Stimulated activated CD4-positive, alpha-beta T cell treated with anti-CD3 and anti-CD28 coated beads, Interleukin-15, amount 100 ng/mL, for 1 hour (primary cell): ENCODE measurements around the gene MAMDC4.

ENCODE experiments used
- DNase-seq, 2 donors: peaks; one replicate each; pipeline ENCODE4 v3.0.0-alpha.2; 2020; ENCODE audit warnings: low read depth in 1 of 2, low spot score in 1 of 2

Gene MAMDC4

DNA sequence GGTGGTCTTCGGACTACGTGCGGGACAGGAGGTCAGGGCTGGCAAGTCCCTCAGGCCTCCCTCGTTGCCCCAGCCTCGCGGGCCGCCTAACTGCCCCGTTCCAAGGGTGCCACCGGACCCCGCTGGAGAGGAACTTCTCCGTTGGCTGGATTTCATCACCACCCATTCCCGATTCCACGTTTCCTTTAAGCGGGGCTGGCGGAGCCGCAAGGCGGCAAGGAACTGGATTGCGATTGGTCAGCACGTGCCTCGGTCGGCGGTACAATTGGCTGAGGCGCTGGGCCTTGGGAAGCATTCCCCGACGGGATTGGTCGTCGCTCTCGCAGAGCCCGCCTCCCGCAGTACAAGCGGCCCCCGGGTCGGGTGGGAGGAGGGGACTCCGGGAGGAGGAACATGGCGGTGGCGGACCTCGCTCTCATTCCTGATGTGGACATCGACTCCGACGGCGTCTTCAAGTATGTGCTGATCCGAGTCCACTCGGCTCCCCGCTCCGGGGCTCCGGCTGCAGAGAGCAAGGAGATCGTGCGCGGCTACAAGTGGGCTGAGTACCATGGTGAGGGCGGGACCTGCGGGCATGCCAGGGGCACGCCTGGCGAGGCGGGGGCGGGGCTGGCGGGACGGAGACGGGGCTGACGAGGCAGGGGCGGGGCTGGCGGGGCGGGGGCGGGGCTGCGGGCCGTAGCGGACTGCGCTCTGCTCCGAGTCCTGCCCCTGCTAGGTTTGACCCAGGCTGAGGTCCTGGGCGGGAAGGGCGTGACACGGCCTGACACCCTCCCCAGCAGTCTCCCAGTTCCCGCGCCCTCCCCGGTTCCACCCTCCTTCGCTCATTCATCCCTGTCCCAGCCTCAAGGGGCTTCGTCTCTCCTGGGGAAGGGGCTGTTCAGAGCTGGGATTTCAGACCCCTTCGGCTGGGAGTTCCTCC is 2.8 kb upstream of the MAMDC4 start, which contains the start of gene PHPT1:
PHPT1 (plus strand) TSS at position 372 of the 922 bp plus-strand sequence; CDS start at position 394, 22 bp downstream.
- DNase-seq, result peak; percentile 91 to 93

DNA sequence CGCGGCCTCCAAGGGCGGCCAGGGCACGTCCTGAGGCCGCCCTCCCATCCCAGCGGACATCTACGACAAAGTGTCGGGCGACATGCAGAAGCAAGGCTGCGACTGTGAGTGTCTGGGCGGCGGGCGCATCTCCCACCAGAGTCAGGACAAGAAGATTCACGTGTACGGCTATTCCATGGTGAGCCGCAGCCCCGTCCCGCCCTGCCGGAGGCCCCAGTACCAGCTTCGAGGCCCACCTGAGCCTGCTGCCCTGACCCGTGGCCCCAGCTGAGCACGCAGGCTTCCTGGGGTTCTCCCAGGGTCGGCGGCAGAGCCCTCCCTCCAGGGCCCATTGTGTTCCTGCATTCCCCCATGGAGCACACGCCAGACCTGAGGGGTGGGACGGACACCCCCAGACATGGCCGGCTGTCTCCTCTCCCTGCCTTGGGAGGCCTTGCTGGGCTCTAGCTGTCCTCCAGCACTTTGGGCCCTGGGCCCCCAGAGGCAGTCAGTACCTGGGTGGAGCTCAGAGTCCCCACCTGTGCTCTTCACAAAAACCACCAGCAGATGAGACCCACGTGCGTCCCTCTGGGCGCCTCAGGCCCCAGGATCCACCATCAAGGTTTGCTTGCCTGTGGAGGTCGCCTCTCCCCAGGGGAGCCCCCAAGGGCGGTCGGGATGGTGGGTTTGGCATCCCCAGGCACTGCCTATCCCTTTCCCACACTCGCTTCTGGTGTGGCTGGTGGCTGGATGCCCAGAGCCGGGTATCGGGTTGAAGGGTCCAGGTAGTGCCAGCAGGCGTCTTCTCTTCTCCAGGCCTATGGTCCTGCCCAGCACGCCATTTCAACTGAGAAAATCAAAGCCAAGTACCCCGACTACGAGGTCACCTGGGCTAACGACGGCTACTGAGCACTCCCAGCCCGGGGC is 1.9 kb upstream of the MAMDC4 start:
- no peak for DNase-seq

DNA sequence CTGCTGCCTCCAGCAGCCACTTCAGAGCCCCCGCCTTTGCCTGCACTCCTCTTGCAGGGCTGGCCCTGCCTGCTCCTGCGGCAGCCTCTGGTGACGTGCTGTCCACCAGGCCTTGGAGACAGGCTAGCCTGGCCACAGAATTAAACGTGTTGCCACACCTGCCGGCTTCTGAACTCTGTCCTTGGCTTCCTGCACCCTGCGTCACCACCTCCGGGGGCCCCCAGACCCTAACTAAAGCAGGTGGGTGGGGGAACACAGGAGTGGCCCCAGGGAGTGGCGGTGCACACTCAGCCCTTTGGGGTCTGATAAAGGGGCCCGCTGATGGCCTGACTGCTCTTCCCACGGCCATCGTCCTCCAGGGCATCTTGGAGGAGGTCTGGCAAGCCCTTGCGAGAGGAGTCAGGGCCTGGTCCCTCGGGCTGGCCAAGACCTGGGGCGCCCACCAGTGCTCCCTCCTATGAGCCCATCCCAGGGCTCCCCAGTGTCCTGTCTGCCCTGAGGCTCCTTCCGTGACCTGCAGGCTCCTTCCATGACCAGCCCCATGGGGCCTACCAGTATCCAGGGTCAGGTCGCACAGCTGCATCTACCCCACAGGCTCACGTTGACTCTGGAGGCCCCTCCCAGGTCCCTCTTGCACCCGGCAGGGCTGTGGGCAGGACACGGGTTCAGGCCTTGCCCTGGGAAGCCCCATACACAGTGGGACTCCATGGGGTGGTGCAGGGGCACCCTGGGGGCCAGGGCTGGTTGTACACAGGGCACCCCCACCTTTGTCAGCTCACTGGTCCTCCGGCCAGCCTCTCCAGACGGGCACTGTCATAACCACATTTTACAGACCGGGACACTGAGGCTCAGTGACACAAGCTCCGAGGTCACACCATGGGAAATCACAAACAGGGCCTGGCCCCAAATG is 1.0 kb upstream of the MAMDC4 start:
- DNase-seq, result no peak

DNA sequence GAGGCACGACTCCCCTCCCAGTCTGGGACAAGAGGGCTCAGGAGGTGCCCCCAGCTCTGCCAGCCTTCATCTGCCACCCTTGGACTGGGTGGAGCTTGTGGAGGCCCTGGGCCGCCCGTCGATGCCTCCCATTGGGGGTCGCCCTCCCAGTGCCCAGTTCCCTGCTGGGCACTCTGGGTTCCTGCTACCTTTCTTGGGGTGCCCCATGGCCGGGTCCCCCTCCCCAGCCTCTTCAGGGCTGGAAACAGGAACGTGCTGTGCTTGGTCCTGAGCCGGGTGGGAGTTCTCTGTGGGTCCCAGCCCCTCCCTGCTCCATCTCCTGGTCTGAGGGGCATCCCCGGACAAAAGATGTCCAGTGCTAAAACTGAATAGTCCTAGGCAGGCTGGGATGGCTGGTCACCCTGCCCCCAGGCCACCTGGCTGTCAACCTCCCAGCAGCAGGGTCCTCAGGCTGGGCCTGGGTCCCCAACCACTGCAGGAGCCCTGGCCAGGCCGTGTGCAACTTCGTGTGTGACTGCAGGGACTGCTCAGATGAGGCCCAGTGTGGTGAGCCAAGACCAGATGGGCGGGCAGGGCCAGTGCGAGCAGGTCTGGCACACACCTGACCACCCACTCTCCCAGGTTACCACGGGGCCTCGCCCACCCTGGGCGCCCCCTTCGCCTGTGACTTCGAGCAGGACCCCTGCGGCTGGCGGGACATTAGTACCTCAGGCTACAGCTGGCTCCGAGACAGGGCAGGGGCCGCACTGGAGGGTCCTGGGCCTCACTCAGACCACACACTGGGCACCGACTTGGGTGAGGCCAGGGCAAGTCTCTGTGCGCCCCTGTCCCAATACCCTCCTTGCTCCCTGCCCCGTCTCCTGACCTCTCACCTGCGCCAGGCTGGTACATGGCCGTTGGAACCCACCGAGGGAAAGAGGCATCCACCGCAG is 784 bp downstream of the MAMDC4 start:
- DNase-seq, result no peak

DNA sequence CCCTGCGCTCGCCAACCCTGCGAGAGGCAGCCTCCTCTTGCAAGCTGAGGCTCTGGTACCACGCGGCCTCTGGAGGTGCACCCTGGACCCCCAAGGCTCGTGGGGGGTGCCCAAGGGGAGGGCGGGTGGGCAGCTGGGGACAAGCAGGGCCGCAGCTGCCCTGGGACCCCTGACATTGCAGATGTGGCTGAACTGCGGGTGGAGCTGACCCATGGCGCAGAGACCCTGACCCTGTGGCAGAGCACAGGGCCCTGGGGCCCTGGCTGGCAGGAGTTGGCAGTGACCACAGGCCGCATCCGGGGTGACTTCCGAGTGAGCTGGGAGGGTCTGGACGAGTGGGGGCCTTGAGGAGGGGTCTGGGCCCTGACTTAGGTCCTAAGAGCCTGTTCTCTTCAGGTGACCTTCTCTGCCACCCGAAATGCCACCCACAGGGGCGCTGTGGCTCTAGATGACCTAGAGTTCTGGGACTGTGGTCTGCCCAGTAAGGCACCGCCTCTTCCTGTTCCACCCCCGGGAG is 1.5 kb downstream of the MAMDC4 start:
- no peak for DNase-seq

DNA sequence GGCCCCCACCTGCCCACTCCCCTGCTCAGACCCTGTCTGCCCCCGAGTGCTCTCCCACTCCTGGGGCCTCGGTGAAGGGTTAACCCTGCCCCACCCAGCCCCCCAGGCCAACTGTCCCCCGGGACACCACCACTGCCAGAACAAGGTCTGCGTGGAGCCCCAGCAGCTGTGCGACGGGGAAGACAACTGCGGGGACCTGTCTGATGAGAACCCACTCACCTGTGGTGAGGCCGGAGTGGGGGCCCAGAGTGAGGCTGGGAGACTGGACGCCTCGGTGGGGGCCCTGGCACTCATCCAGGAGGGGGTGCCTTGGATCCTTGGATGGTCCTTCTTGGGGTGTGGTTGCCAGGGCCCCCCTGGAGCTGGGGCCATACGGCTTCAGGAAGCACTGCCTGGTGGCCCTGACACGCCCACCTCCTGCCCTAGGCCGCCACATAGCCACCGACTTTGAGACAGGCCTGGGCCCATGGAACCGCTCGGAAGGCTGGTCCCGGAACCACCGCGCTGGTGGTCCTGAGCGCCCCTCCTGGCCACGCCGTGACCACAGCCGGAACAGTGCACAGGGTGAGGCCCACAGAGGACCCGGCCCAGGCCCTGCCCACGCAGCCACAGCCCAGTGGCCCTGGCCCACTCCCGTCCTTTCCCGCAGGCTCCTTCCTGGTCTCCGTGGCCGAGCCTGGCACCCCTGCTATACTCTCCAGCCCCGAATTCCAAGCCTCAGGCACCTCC is 2.1 kb downstream of the MAMDC4 start:
- DNase-seq, result no peak

DNA sequence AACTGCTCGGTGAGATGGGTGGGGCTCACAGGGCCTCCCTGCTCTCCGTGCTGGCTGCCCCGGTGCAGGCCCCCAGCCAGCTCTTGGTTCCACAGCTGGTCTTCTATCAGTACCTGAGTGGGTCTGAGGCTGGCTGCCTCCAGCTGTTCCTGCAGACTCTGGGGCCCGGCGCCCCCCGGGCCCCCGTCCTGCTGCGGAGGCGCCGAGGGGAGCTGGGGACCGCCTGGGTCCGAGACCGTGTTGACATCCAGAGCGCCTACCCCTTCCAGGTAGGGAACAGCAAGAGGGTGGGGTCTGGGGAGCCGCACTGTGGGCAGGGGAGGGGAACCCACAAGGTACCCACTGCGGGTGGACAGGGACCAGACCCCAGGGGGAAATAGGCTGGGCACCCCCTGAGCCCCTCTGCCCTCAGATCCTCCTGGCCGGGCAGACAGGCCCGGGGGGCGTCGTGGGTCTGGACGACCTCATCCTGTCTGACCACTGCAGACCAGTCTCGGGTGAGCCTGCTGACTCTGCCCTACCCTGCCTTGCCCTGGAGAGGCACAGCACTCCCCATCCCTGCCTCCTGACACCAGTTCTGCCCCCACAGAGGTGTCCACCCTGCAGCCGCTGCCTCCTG is 2.8 kb downstream of the MAMDC4 start:
- DNase-seq, result no peak

DNA sequence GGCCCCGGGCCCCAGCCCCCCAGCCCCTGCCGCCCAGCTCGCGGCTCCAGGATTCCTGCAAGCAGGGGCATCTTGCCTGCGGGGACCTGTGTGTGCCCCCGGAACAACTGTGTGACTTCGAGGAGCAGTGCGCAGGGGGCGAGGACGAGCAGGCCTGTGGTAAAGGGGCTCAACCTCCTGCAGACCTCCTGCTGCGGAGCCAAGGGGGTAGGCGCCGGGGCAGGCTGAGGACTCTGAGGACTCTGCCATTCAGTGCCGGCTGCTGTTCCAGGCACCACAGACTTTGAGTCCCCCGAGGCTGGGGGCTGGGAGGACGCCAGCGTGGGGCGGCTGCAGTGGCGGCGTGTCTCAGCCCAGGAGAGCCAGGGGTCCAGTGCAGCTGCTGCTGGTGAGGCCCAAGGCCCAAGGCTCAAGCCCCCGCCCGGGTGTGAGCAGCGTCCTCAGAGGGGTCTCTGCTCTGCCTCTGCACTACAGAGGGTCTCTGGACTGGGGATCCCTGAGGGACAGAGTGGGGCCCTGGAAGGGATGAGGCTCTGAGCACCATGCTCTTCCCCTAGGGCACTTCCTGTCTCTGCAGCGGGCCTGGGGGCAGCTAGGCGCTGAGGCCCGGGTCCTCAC is 3.4 kb downstream of the MAMDC4 start:
- DNase-seq, result no peak

DNA sequence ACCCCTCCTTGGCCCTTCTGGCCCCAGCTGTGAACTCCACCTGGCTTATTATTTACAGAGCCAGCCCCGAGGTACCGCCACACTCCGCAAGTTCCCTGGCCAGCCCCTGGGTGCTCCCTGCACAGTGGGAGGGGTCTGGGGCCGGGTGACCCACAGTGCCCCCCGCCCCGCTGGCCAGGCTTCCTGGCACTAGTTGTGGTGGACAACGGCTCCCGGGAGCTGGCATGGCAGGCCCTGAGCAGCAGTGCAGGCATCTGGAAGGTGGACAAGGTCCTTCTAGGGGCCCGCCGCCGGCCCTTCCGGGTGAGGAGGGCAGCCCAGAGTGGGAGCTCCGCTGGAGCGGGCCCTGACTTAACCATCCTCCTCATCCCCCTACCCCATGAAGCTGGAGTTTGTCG is 3.9 kb downstream of the MAMDC4 start:
- DNase-seq, result no peak

DNA sequence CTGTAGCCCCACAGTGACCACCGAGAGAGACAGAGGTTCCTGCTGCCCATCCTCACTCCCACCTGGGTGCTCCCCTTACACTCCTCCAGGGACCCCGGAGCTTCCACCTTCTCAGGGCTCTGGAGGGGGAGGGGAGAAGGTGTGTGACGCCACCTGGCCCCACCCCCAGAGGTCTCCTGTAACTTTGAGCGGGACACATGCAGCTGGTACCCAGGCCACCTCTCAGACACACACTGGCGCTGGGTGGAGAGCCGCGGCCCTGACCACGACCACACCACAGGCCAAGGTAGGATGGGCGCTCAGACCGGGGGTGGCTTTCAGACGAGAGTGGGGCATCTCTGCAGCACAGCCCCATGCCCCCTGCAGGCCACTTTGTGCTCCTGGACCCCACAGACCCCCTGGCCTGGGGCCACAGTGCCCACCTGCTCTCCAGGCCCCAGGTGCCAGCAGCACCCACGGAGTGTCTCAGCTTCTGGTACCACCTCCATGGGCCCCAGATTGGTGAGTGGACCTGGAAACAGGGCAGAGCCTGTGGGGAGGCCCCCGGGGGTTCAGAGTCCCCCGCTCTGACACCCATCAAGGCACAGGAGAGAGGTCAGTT is 4.5 kb downstream of the MAMDC4 start:
- no peak for DNase-seq

DNA sequence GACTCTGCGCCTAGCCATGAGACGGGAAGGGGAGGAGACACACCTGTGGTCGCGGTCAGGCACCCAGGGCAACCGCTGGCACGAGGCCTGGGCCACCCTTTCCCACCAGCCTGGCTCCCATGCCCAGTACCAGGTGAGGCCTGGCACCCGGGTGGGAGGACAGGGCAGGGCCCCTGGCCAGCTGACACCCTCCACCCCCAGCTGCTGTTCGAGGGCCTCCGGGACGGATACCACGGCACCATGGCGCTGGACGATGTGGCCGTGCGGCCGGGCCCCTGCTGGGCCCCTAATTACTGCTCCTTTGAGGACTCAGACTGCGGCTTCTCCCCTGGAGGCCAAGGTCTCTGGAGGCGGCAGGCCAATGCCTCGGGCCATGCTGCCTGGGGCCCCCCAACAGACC is 5.0 kb downstream of the MAMDC4 start:
- DNase-seq, result no peak

DNA sequence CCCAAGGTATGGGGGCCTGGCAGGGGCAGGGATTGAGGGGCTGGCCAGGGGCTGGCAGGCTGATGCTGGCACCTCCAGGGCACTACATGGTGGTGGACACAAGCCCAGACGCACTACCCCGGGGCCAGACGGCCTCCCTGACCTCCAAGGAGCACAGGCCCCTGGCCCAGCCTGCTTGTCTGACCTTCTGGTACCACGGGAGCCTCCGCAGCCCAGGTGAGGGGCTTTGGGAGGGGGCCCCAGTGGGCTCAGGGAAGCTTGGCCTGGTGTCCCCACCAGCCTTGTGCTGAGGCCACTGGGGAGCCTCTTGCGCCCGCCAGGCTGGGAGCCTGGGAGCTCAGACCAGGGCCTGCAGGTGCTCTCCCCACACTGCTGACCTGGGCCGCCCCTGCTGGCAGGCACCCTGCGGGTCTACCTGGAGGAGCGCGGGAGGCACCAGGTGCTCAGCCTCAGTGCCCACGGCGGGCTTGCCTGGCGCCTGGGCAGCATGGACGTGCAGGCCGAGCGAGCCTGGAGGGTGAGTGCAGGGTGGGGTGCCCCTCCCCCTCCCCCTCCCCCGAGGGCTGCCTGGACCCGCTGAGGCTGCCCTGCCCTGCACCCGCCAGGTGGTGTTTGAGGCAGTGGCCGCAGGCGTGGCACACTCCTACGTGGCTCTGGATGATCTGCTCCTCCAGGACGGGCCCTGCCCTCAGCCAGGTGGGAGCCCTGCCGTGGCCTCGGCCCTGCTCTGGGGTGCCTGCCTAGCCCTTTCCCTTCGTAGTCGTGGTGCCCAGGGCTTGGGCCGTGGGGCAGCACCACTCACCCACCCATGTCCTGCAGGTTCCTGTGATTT is 5.7 kb downstream of the MAMDC4 start:
- DNase-seq, result no peak

DNA sequence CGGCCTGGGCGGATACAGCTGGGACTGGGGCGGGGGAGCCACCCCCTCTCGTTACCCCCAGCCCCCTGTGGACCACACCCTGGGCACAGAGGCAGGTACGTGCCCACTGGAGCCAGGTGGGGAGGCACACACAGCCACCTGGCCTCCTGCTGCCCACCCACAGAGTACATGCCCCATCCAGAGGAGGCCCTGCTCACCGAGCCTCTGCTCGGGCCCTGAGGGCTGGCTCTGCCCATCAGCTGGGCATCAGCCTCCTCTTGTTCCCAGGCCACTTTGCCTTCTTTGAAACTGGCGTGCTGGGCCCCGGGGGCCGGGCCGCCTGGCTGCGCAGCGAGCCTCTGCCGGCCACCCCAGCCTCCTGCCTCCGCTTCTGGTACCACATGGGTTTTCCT is 6.3 kb downstream of the MAMDC4 start:
- DNase-seq, result no peak

DNA sequence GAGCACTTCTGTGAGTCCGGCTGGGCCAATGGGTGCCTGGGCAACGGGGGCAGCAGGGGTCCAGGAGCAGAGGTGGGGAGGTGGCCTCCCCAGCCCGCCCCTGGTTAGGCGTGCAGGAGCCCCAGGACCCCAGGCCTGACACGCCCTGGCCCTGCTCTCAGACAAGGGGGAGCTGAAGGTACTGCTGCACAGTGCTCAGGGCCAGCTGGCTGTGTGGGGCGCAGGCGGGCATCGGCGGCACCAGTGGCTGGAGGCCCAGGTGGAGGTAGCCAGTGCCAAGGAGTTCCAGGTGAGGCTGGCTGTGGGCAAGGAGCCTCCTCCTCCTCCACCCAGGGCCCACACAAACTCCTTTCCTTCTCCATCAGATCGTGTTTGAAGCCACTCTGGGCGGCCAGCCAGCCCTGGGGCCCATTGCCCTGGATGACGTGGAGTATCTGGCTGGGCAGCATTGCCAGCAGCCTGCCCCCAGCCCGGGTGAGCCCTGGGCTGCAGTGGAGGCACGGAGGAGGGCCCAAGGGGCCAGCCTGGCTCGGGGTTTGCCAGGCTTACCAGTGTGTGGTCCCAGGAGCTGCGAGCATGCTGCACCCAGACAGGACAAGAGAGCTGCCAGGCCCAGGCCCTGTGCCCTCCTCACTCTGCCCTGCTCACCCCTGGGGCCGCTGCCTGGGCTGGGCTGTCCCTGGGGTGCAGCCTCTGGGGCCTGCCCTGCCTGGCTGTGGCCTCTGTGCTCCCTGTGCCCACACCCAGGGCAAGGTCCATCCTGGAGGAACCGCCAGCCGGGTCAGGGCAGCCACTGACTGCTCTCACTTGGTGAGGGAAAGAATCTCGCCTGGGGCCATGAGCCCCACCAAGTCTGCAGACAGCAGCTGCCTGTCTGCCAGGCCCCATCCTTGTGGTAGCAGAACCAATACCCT is 7.0 kb downstream of the MAMDC4 start:
- no peak for DNase-seq

DNA sequence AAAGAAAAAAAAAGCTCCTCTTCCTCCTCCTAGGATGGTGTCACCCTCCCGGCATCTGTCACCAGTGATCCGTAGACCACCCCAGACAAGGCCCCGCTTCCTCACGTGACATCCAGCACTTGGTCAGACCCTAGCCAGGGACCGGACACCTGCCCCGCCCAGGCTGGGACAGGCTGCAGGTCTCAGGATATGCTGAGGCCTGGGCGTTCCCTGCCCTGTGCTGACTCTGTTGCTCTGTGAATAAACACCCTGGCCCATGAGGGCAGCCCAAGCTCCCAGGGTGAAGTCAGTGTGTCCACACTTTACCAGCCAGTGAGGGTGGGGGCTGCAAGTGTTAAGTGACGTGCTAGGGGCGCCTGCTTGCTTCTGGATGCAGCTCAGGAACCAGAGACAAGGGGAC is 8.4 kb downstream of the MAMDC4 start:
- no peak for DNase-seq
